Right cardiac atrium (tissue), 5 donors: ENCODE measurements around the gene ADH1A. TPM values are rescaled to one million over a fixed set of nuclear protein-coding genes. Genes with fewer than 3 reads are reported as not detected.
A peak's percentile ranks its signal among the peaks of the same experiment; 100 is the strongest.
"Not testable (repeated sequence)": the region's sequence is repeated elsewhere in the genome, so short reads cannot be mapped to it uniquely, and the experiment has no call there.

Source experiments
- ATAC-seq, 2 donors: fragments of 200-7000 bp; cut with Tn5 transposase; one replicate each; pipeline versions ENCODE4 v1.8.0 to v1.9.1; 2020; ENCODE audit warnings: moderate library complexity in 2 of 2, mild to moderate bottlenecking in 1 of 2
- DNase-seq, 3 donors: peaks; one replicate each; pipeline ENCODE4 v3.0.0-alpha.2; 2020
- H3K27ac ChIP-seq: one replicate; pipeline ENCODE4 v1.5.1; 2013; ENCODE audit warnings: mild to moderate bottlenecking, low read length, control low read depth, moderate library complexity
- H3K27me3 ChIP-seq: one replicate; pipeline ENCODE4 v1.6.1; 2013; ENCODE audit not compliant: control insufficient read depth, insufficient read depth
- H3K4me1 ChIP-seq: one replicate; pipeline ENCODE4 v1.6.1; 2013; ENCODE audit warnings: low read length; ENCODE audit not compliant: control insufficient read depth, insufficient read depth
- H3K4me3 ChIP-seq: one replicate; pipeline ENCODE4 v1.5.1; 2013; ENCODE audit warnings: low read length, control low read depth
- H3K9me3 ChIP-seq: one replicate; pipeline ENCODE4 v1.6.1; 2013; ENCODE audit warnings: low read length; ENCODE audit not compliant: control insufficient read depth
- WGBS: extraction: QIAGEN DNeasy Blood & Tissue Kit; methylation state at CpG from one replicate; pipeline ENCODE4 v1.1.7; 2013; 5-methylcytosine and 5-hydroxymethylcytosine counted together
- intact Hi-C, 4 donors: fragments of 100-400 bp; cut with DNase I; formaldehyde crosslinking; loops; one replicate each; pipeline versions ENCODE4 v1.11.0 to v1.14.0; 2022 to 2023
- polyA plus RNA-seq: library from polyadenylated mRNA; stranded (reverse); fragments of 200-250 nt; gene quantifications from one replicate; pipeline ENCODE4 v1.2.3, GENCODE V29; 2013
- total RNA-seq, 4 donors: library from RNA; stranded (reverse); fragmentation: NEBNext Ultra II Directional; extraction: Animal tissue kit (Norgen Biotek cat#: 25700); gene quantifications; one replicate each; pipeline ENCODE4 v1.2.1, GENCODE V29; 2021
- donor health status: healthy with polysubstance abuse.
- donor health status: DM: no; HTN: yes; CAD: no.
- donor health status: DM: no; HTN: no; CAD: no.
- donor health status: DM: no; HTN: yes; CAD: no; lungs with severe emphysema.
- donor health status: DM: yes; HTN: yes; CAD: no.

Gene ADH1A
- total and polyA plus RNA-seq, 5 donors, result 0.74 to 1.5 (median 1.1) TPM; not detected in 1

GRCh38 chr4:99281261-99281660 is 9.5 kb downstream of the ADH1A start:
- 84% methylated on average over 5 of the region's 5 CpGs for WGBS
- ATAC-seq (no peak), DNase-seq (no peak)
- no peaks in the 10 kb centered on the region for H3K4me1 ChIP-seq
- intact Hi-C loops, result no loop called here
- no peaks in the 10 kb centered on the region for H3K27me3 ChIP-seq
- H3K9me3 ChIP-seq, result no peaks in the 10 kb centered on the region
- H3K27ac ChIP-seq, result no peak overlapping the region
- H3K4me3 ChIP-seq, result no peak overlapping the region

DNA sequence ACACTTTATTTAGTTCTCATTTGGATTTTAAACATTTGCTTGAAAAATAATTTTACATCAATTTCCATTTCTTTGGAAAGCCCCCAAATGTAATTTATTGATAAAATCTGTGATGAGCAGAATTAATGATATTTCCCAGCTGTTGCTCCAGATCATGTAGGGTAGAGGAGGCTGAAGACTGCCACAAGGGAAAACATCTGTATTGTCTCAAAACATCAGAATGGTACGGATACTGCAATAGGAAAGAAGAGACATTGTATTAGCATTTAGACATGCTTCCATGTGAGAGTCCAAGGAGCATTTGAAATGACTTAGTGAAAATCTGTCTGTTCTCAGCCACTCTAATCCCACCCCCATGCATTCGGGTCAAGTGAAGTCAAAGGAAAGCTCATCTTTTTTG is 14.4 kb downstream of the ADH1A start:
- 62% methylated on average over 2 of the region's 2 CpGs for WGBS
- DNase-seq, result no peak
- Histone ChIP-seq H3K4me3 (no peak overlapping the region), H3K4me1 (no peaks in the 10 kb centered on the region), H3K27me3 (no peaks in the 10 kb centered on the region), H3K9me3 (no peaks in the 10 kb centered on the region), H3K27ac (no peak overlapping the region)
- intact Hi-C loops, result no loop called here
- no peak for ATAC-seq

GRCh38 chr4:99275885-99276284 is 14.9 kb downstream of the ADH1A start:
- Histone ChIP-seq H3K27ac (no peak overlapping the region), H3K9me3 (no peaks in the 10 kb centered on the region), H3K4me3 (no peak overlapping the region), H3K27me3 (no peaks in the 10 kb centered on the region), H3K4me1 (no peaks in the 10 kb centered on the region)
- DNase-seq, result no peak
- no peak for ATAC-seq
- intact Hi-C loops, result no loop called here
- WGBS, result 85% methylated on average over 3 of the region's 3 CpGs

DNA sequence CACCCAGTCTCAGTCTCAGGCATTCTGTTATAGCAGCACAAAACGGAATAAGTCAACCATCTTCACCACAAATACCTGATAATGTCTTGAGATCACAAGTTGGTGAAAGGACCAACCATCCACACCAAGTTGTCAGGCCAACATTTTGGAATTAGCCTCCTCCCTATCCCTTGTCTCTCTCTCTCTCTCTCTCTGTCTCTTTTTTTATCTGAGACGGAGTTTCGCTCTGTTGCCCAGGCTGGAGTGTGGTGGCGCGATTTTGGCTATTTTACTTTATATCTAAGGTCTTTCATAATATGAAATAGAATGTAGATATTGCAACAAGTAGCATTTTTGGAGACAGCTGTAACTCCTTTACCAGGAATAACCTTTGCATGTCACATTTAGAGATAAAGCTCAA is 15.7 kb downstream of the ADH1A start:
- Histone ChIP-seq H3K4me1 (no peaks in the 10 kb centered on the region), H3K27me3 (no peaks in the 10 kb centered on the region), H3K27ac (no peak overlapping the region), H3K4me3 (no peak overlapping the region), H3K9me3 (no peaks in the 10 kb centered on the region)
- DNase-seq, result no peak
- no peak for ATAC-seq
- 86% methylated on average over 5 of the region's 5 CpGs for WGBS
- intact Hi-C loops, result no loop called here

GRCh38 chr4:99273704-99274103 is 17.1 kb downstream of the ADH1A start:
- no peaks in the 10 kb centered on the region for H3K9me3 ChIP-seq
- WGBS, result 58% methylated on average over 2 of the region's 2 CpGs
- intact Hi-C loops, result no loop called here

DNA sequence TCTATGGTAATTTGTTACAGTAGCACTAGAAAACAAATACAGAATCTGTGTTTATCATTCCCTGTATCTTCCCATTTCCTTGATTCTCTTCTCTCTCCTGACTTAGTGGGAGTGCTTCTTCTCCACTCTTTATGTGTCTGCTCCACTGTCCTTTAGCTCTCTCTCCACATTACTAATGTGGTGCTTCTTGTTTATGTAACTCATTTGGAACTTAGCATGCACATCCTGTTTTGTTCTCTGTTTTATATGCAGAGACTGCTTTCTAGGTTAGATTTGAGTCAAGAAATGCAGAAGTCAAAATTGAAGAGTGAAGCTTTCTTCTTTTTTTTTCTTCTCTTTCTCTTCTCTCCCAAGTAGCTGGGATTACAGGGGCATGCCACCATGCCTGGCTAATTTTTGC is 25.9 kb downstream of the ADH1A start:
- H3K27ac ChIP-seq, result no peak overlapping the region
- intact Hi-C loops, result no loop called here

More at GRCh38 chr4:99273704-99274103, 17.1 kb downstream of the ADH1A start:
- DNase-seq, result peak in 1 of 3 donors; percentile 53
- H3K4me3 ChIP-seq, result no peak overlapping the region
- H3K4me1 ChIP-seq, result no peaks in the 10 kb centered on the region
- H3K27ac ChIP-seq, result no peak overlapping the region
- H3K27me3 ChIP-seq, result no peaks in the 10 kb centered on the region
- peak in 1 of 2 donors; percentile 87 for ATAC-seq

DNA sequence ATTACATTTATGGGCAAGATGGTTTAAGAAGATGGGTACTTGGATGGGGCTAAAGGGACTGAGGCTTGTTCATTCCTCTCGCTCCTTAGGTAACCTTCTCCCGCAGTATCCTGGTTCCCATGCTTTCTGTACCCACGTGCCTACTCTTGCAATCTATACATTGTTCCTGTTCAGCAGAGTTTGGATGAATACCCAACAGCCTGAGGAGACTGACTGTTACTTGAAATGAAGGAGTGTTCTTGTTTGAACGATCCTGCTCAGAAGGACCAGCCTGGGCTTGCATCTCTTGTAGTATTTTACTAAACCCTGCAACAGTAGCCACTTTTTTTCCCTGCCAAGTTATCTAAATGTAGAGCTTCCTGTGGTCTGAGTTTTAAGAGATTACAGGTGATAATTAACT is 38.0 kb downstream of the ADH1A start:
- H3K4me3 ChIP-seq, result no peak overlapping the region
- 87% methylated on average over 4 of the region's 4 CpGs for WGBS
- ATAC-seq, result no peak
- H3K27me3 ChIP-seq, result no peaks in the 10 kb centered on the region
- no peak overlapping the region for H3K27ac ChIP-seq
- no peaks in the 10 kb centered on the region for H3K4me1 ChIP-seq
- intact Hi-C loops, result no loop called here
- no peaks in the 10 kb centered on the region for H3K9me3 ChIP-seq
- DNase-seq, result no peak

More for the DNA sequence above, 25.9 kb downstream of the ADH1A start:
- no peak for ATAC-seq
- Histone ChIP-seq H3K27me3 (no peaks in the 10 kb centered on the region), H3K4me1 (no peaks in the 10 kb centered on the region), H3K4me3 (no peak overlapping the region), H3K9me3 (no peaks in the 10 kb centered on the region)
- no peak for DNase-seq

DNA sequence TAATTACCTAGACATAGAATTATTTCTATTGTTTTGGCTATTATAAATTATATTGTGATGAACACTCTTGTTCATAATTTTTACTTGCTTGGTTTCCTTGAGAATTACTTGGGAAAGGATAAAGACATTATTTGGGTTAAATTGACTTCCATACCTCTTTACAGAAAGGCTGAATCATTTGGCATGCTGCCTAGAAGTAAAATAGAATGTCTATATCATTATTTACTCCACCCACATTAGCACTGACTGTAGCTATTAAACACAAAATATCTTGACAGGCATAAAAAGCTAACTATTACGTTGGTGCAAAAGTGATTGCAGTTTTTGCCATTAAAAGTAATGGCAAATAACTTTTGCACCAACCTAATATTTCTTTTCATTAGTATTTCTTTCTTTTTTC is 42.1 kb downstream of the ADH1A start:
- H3K27ac ChIP-seq, result no peak overlapping the region
- 75% methylated on average over 1 of the region's 1 CpG for WGBS
- intact Hi-C loops, result no loop called here
- H3K9me3 ChIP-seq, result no peaks in the 10 kb centered on the region
- H3K4me1 ChIP-seq, result no peaks in the 10 kb centered on the region
- H3K27me3 ChIP-seq, result no peaks in the 10 kb centered on the region
- ATAC-seq (no peak), DNase-seq (no peak)
- H3K4me3 ChIP-seq, result no peak overlapping the region

DNA sequence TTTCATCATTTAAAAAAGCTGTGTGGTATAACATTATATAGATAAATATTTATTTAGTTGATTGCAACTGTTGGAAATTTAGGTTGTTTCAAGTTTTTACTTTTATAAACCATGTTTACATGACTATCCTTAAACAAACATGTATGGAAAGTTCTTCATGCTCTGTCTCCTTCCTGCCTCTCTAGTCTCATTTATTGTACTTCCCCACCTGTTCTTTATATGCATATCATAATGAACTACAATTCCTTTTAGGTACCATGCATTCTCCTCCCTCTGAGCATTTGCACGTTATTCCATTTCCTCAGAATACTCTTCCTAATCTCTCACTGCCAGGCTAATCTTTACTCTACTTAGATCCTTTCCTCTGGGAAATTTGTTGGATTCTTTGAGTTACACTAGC is 54.8 kb downstream of the ADH1A start:
- Histone ChIP-seq H3K4me3 (no peak overlapping the region), H3K27ac (no peak overlapping the region), H3K4me1 (no peaks in the 10 kb centered on the region), H3K9me3 (no peaks in the 10 kb centered on the region), H3K27me3 (no peaks in the 10 kb centered on the region)
- DNase-seq, result no peak
- WGBS, result 31% methylated on average over 1 of the region's 1 CpG
- ATAC-seq, result no peak
- intact Hi-C loops, result no loop called here

GRCh38 chr4:99234331-99235010 is 56.3 kb downstream of the ADH1A start:
- Histone ChIP-seq H3K4me3 (no peak overlapping the region), H3K27ac (no peak overlapping the region), H3K27me3 (no peaks in the 10 kb centered on the region), H3K9me3 (no peaks in the 10 kb centered on the region), H3K4me1 (no peaks in the 10 kb centered on the region)
- 57% methylated on average over 2 of the region's 2 CpGs for WGBS
- ATAC-seq (no peak), DNase-seq (no peak)
- intact Hi-C loops, result no loop called here

DNA sequence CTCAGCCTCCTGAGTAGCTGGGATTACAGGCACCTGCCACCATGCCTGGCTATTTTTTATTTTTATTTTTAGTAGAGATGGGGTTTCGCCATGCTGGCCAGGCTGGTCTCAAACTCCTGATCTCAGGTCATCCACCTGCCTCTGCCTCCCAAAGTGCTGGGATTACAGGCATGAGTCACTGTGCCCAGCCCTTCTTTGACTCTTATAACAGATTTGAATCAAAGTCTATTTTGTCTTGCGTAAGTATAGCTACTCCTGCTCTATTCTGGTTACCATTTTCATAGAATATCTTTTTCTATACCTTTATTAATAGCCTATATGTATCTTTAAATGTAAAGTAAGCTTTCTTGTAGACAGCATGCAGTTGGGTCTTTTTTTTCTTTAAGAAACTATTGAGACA is 57.4 kb downstream of the ADH1A start:
- DNase-seq, H3K4me3 ChIP-seq, ATAC-seq, H3K4me1 ChIP-seq, H3K9me3 ChIP-seq, H3K27ac ChIP-seq, intact Hi-C loops, H3K27me3 ChIP-seq: not testable (repeated sequence)
- 82% methylated on average over 2 of the region's 2 CpGs for WGBS

- WGBS, result 83% methylated on average over 1 of the region's 1 CpG
- ATAC-seq, H3K9me3 ChIP-seq, H3K4me1 ChIP-seq, DNase-seq, H3K27me3 ChIP-seq, intact Hi-C loops, H3K4me3 ChIP-seq, H3K27ac ChIP-seq: not testable (repeated sequence)
Measured at GRCh38 chr4:99228706-99229105, 62.1 kb downstream of the ADH1A start.
